Smooth muscle cell (in vitro differentiated cells): ENCODE measurements around the gene MLLT3. TPM values are rescaled to one million over a fixed set of nuclear protein-coding genes. Genes with fewer than 3 reads are reported as not detected.

Experiments
- DNase-seq: peaks from one replicate; lab custom pipeline; 2025; ENCODE audit not compliant: unreplicated experiment; lab: John Stamatoyannopoulos, UW
- H2AFZ ChIP-seq: fragments of 200-600 bp; sonication (generic); 2 replicates; pipeline ENCODE4 v1.6.0; 2016; ENCODE audit warnings: antibody characterized with exemption, low read depth, mild to moderate bottlenecking
- H3F3A ChIP-seq: fragments of 200-600 bp; sonication (generic); 2 replicates; pipeline ENCODE4 v1.6.0; 2017; ENCODE audit warnings: antibody characterized with exemption, low read depth
- H3K27ac ChIP-seq: fragments of 200-600 bp; sonication (generic); 2 replicates; pipeline ENCODE4 v1.5.1; 2016; ENCODE audit warnings: low read depth, mild to moderate bottlenecking
- H3K27me3 ChIP-seq: fragments of 200-600 bp; sonication (generic); 2 replicates; pipeline ENCODE4 v1.6.1; 2016; ENCODE audit warnings: low read depth, mild to moderate bottlenecking
- H3K36me3 ChIP-seq: fragments of 200-600 bp; sonication (generic); 2 replicates; pipeline ENCODE4 v1.5.1; 2016; ENCODE audit warnings: low read depth
- H3K4me1 ChIP-seq: fragments of 200-600 bp; sonication (generic); 2 replicates; pipeline ENCODE4 v1.5.1; 2016; ENCODE audit warnings: low read depth
- H3K4me2 ChIP-seq: fragments of 200-600 bp; sonication (generic); 2 replicates; pipeline ENCODE4 v1.6.0; 2016; ENCODE audit warnings: mild to moderate bottlenecking
- H3K4me3 ChIP-seq: fragments of 200-600 bp; sonication (generic); 2 replicates; pipeline ENCODE4 v1.5.1; 2016; ENCODE audit warnings: mild to moderate bottlenecking
- H3K79me2 ChIP-seq: fragments of 200-600 bp; sonication (generic); 2 replicates; pipeline ENCODE4 v1.6.0; 2016; ENCODE audit warnings: low read depth, mild to moderate bottlenecking
- H3K9ac ChIP-seq: fragments of 200-600 bp; sonication (generic); 2 replicates; pipeline ENCODE4 v1.6.0; 2016; ENCODE audit warnings: low read depth
- H3K9me3 ChIP-seq: fragments of 200-600 bp; sonication (generic); replicated peaks from 2 replicates; pipeline ENCODE4 v1.5.1; 2016; ENCODE audit warnings: low read depth
- H4K20me1 ChIP-seq: fragments of 200-600 bp; sonication (generic); 2 replicates; pipeline ENCODE4 v1.6.0; 2016; ENCODE audit warnings: low read depth
- CTCF ChIP-seq: fragments of 200-600 bp; sonication (generic); IDR thresholded peaks from 2 replicates; pipeline ENCODE4 v1.5.1; 2017; ENCODE audit warnings: borderline replicate concordance, mild to moderate bottlenecking, antibody characterized with exemption; ENCODE audit not compliant: insufficient read depth, poor library complexity, severe bottlenecking
- WGBS: methylation state at CpG from one replicate; pipeline ENCODE4 v1.1.7; 2016; ENCODE audit warnings: low lambda C conversion rate; 5-methylcytosine and 5-hydroxymethylcytosine counted together
- polyA plus RNA-seq: library from polyadenylated mRNA; unstranded; fragments of >200 nt; fragmentation: Nextera tagmentation; extraction: Ambion mirVana; gene quantifications from 2 replicates; pipeline ENCODE4 v1.2.1, GENCODE V29; 2016
- total RNA-seq: library from RNA; depleted of rRNA; stranded (reverse); fragments of >200 nt; gene quantifications from 2 replicates; pipeline ENCODE4 v1.2.3, GENCODE V29; 2014

The MLLT3 gene
- total and polyA plus RNA-seq, 2 experiments from 2014 or later = 21.9 to 29.9 TPM

- H3K4me2 ChIP-seq = no peak overlapping the region
- H3K36me3 ChIP-seq = no peaks in the 10 kb centered on the region
- H2AFZ ChIP-seq = no peak overlapping the region
- H3K4me3 ChIP-seq = no peak overlapping the region
- peaks cover 81% of the 10 kb centered on the region for H3K79me2 ChIP-seq
- no peaks in the 10 kb centered on the region for H3K27me3 ChIP-seq
- H3K9ac ChIP-seq = no peak overlapping the region
- H3K4me1 ChIP-seq = no peaks in the 10 kb centered on the region
- H3F3A ChIP-seq = peaks cover 4% of the 10 kb centered on the region
- H3K27ac ChIP-seq = no peak overlapping the region
- no peak for DNase-seq
- 94% methylated on average over 5 of the region's 5 CpGs for WGBS
- TF ChIP-seq CTCF = no peak
- peaks cover 38% of the 10 kb centered on the region for H4K20me1 ChIP-seq
- peaks cover 3% of the 10 kb centered on the region for H3K9me3 ChIP-seq
These were observed 82.0 kb downstream of the MLLT3 start for GRCh38 chr9:20540169-20540863.

- no peaks in the 10 kb centered on the region for H3K36me3 ChIP-seq
- H3K9ac ChIP-seq = no peak overlapping the region
- H3K4me3 ChIP-seq = no peak overlapping the region
- no peak for TF ChIP-seq CTCF
- H3K27me3 ChIP-seq = no peaks in the 10 kb centered on the region
- H3K4me1 ChIP-seq = no peaks in the 10 kb centered on the region
- no peak for DNase-seq
- peaks cover 33% of the 10 kb centered on the region for H4K20me1 ChIP-seq
- H3K9me3 ChIP-seq = peaks cover 3% of the 10 kb centered on the region
- peaks cover 82% of the 10 kb centered on the region for H3K79me2 ChIP-seq
- no peak overlapping the region for H3K4me2 ChIP-seq
- 85% methylated on average over 1 of the region's 1 CpG for WGBS
- H3K27ac ChIP-seq = no peak overlapping the region
- H2AFZ ChIP-seq = no peak overlapping the region
- peaks cover 4% of the 10 kb centered on the region for H3F3A ChIP-seq
These were observed 83.3 kb downstream of the MLLT3 start for GRCh38 chr9:20538956-20539355.

- Histone ChIP-seq H3K36me3 (no peaks in the 10 kb centered on the region), H3K9me3 (peaks cover 3% of the 10 kb centered on the region), H3F3A (no peaks in the 10 kb centered on the region), H4K20me1 (peaks cover 24% of the 10 kb centered on the region), H3K4me2 (no peak overlapping the region), H3K27ac (no peak overlapping the region), H2AFZ (no peak overlapping the region), H3K9ac (no peak overlapping the region), H3K79me2 (peaks cover 88% of the 10 kb centered on the region), H3K4me1 (no peaks in the 10 kb centered on the region), H3K4me3 (no peak overlapping the region), H3K27me3 (no peaks in the 10 kb centered on the region)
- no peak for TF ChIP-seq CTCF
- no peak for DNase-seq
These were observed 84.2 kb downstream of the MLLT3 start for GRCh38 chr9:20538092-20538491.

GRCh38 chr9:20537294-20537693, 85.0 kb downstream of the MLLT3 start:
- 66% methylated on average over 2 of the region's 2 CpGs for WGBS
- Histone ChIP-seq H3K4me2 (no peak overlapping the region), H3K9me3 (peaks cover 3% of the 10 kb centered on the region), H3K27ac (no peak overlapping the region), H4K20me1 (peaks cover 22% of the 10 kb centered on the region), H2AFZ (no peak overlapping the region), H3K79me2 (peaks cover 96% of the 10 kb centered on the region), H3K9ac (no peak overlapping the region), H3K4me3 (no peak overlapping the region), H3K4me1 (no peaks in the 10 kb centered on the region), H3K36me3 (no peaks in the 10 kb centered on the region), H3F3A (no peaks in the 10 kb centered on the region), H3K27me3 (no peaks in the 10 kb centered on the region)
- DNase-seq = no peak
- no peak for TF ChIP-seq CTCF
